Retinal pigment epithelial cell (primary cell): ENCODE data around the gene RING1.
A peak's percentile ranks its signal among the peaks of the same experiment; 100 is the strongest.

Experiments used
- DNase-seq: peaks from one replicate; pipeline ENCODE4 v3.0.0-alpha.2; 2010; ENCODE audit warnings: low read depth
- H3K4me3 ChIP-seq: 2 replicates; pipeline ENCODE4 v1.5.1; 2011; ENCODE audit warnings: mild to moderate bottlenecking, low read length, control low read depth, moderate library complexity
- TF ChIP-seq, protein P1 (sequence below): conservative IDR thresholded peaks from 2 replicates; pipeline ENCODE4 v1.5.1; 2011; ENCODE audit warnings: low read depth, low read length, control low read depth, inconsistent platforms

RING1 gene

DNA sequence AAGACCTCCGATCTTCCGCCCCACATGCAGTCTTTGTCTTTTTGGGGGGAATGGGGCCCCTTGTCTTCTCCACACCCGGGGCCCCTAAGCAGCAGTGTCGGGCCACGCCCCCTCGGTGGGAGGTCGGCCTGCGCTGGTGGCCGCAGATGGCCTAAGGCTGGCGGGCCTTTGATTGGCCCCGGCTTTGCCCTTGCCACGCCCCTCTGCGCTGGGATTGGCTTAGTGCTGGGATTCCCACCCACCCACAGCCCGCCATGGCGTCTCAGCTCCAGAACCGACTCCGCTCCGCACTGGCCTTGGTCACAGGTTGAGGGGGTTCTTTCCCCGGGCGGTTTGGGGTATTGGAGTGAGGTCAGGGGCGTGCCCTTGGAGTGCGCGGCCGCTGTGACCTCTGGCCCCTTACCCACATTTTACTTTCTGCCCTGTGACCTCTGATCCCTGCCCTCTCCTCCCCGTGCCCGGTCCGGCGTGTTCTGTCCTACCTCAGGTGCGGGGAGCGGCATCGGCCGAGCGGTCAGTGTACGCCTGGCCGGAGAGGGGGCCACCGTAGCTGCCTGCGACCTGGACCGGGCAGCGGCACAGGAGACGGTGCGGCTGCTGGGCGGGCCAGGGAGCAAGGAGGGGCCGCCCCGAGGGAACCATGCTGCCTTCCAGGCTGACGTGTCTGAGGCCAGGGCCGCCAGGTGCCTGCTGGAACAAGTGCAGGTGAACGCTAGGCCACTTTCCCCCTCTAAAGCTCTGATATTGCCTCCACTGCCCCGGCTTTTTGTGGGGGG, 3.7 kb upstream of the RING1 start, which contains the start of gene HSD17B8:
HSD17B8 (plus strand) TSS at position 241 of the 776 bp plus-strand sequence; CDS start at position 255, 14 bp downstream.
- peak; percentile 63 for DNase-seq
- H3K4me3 ChIP-seq = peak within 1 kb of the TSS; percentile 80
- TF ChIP-seq, protein P1, sequence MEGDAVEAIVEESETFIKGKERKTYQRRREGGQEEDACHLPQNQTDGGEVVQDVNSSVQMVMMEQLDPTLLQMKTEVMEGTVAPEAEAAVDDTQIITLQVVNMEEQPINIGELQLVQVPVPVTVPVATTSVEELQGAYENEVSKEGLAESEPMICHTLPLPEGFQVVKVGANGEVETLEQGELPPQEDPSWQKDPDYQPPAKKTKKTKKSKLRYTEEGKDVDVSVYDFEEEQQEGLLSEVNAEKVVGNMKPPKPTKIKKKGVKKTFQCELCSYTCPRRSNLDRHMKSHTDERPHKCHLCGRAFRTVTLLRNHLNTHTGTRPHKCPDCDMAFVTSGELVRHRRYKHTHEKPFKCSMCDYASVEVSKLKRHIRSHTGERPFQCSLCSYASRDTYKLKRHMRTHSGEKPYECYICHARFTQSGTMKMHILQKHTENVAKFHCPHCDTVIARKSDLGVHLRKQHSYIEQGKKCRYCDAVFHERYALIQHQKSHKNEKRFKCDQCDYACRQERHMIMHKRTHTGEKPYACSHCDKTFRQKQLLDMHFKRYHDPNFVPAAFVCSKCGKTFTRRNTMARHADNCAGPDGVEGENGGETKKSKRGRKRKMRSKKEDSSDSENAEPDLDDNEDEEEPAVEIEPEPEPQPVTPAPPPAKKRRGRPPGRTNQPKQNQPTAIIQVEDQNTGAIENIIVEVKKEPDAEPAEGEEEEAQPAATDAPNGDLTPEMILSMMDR = no peak

DNA sequence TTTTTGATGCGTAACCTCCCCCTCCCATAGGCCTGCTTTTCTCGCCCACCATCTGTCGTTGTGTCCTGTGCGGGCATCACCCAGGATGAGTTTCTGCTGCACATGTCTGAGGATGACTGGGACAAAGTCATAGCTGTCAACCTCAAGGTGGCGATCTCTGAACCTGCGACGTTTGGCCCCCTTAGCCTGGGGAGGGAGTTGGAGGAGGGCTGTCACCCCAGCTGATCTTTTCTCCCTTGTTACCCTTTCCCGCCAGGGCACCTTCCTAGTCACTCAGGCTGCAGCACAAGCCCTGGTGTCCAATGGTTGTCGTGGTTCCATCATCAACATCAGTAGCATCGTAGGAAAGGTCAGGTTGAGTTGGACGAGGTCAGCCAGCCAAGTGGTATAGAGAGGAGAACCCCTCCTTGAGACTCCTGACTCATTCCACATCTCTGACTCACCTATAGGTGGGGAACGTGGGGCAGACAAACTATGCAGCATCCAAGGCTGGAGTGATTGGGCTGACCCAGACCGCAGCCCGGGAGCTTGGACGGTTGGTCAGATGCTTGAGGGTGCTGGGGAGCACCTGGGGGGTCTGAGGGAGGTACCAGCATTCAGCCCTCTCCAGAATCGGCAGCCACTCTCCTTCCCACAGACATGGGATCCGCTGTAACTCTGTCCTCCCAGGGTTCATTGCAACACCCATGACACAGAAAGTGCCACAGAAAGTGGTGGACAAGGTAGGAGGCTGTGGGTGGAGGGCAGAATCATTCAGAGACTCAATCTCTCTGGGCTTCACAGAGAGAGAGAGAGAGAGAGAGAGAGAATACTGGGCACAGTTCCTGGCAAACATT, 2.9 kb upstream of the RING1 start:
- H3K4me3 ChIP-seq = peak overlapping the region; percentile 80
- peak; percentile 62 for DNase-seq
- TF ChIP-seq, protein P1 = no peak

DNA sequence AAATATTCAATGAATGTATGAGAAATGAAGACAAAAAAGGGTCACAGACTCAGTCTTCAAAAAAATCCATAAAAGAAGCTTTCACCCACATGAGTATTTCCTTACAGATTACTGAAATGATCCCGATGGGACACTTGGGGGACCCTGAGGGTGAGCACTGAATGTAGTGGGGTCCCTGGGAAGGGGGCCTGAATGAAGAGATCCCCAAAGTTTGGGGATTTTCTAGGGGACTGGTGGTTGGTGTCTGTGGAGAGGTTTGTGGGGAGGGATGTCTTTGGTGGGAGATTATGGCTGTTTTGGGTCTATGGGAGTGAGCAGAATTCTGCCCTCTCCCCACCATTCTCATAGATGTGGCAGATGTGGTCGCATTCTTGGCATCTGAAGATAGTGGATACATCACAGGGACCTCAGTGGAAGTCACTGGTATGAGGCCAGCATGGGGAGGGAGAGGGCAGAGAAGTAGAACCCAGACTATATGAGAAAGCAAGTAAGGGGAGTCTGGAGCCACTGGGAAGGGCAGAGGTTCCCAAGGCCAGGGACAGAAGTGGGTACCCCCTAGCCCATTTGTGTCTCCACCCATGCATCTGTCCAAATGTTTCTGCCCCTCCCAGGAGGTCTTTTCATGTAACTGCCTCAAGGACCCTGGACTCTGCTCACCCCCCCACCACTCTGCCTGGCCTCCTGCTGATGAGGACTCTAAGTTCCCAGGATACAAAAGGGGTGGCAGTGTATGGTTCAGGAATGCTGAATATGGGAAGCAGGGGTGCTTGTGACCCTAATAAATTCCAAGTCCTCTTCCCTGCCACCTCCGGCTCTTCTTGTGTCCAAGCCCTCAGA, 2.1 kb upstream of the RING1 start:
- TF ChIP-seq, protein P1 = no peak
- no peak overlapping the region for H3K4me3 ChIP-seq
- no peak for DNase-seq

DNA sequence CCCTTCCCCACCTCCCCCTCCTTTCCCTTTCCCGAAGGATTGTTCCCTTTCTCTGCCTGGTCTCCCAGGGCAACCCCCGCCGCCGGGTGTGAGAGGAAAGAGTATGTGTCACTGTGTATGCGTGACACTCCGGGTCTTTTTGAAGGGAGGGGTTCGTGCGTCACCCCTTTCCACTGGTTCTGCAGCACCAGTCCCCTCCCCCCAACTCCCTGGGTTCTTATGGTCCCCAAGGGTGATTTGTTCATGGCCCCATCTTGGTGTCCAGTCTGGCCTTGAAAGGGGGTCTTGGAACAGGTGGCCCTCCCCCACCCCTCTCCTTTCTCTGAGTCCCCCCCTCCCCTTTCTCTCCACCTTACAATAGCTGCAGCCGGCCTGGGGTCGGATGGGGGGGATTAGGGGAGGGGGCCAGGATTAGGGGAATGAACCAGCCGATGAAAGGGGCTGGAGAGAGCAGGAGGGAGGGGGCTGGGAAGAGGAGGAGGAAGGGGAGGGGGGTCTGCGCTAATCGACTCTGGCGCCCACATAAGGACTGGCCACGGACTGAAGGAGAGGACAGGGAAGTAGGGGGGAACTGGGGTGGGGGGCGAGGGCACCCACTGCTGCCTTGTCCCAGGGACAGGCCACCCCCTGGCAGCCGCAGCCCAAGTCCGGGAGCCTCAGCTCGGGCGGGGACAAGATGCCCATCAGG, 1.3 kb upstream of the RING1 start:
- peak overlapping the region; percentile 87 for H3K4me3 ChIP-seq
- TF ChIP-seq, protein P1 = no peak
- DNase-seq = no peak

DNA sequence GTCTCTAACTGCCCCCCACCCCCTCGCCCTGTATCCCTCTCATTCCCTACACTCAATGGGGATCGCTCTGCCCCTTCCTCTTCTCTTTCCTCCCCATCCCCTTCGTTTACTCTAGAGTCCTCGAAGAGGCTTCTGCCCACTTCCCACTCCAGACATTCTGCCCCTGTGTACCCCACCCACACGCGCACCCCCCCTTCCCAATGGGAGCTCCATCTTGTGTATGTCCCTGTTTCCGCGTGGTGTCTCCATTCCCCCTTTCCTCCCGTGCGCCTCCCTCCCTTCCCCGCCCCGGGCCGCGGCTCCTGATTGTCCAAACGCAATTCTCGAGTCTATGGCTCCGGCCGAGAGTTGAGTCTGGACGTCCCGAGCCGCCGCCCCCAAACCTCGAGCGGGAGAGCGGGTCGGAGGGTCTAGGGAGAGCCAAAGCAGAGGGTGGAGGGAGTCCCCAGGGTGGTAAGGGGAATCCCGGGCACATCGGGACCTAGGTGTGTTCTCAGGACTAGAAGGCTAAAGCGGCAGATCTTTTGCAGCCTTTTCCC, 679 bp upstream of the RING1 start:
- no peak for DNase-seq
- H3K4me3 ChIP-seq = peak overlapping the region; percentile 87
- TF ChIP-seq, protein P1 = no peak

DNA sequence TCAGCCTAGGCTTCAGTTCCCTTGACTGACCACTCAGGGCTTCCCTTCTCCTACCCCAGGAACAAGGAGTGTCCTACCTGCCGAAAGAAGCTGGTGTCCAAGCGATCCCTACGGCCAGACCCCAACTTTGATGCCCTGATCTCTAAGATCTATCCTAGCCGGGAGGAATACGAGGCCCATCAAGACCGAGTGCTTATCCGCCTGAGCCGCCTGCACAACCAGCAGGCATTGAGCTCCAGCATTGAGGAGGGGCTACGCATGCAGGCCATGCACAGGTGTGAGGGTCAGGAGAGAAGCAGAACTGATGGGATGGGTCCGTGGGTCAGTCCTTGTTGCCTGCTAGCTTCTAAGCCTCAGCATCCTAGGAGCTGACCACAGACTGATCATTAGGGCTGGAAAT, 1.6 kb downstream of the RING1 start:
- TF ChIP-seq, protein P1 = no peak
- no peak overlapping the region for H3K4me3 ChIP-seq
- DNase-seq = no peak
